ENCODE data around the gene DYNLT2. TPM values are rescaled to one million over a fixed set of nuclear protein-coding genes. Genes with fewer than 3 reads are reported as not detected.

Gene DYNLT2
- total RNA-seq, 3 donors from 2014 or later, result 1.9 to 2.6 (median 2.3) TPM

DNA sequence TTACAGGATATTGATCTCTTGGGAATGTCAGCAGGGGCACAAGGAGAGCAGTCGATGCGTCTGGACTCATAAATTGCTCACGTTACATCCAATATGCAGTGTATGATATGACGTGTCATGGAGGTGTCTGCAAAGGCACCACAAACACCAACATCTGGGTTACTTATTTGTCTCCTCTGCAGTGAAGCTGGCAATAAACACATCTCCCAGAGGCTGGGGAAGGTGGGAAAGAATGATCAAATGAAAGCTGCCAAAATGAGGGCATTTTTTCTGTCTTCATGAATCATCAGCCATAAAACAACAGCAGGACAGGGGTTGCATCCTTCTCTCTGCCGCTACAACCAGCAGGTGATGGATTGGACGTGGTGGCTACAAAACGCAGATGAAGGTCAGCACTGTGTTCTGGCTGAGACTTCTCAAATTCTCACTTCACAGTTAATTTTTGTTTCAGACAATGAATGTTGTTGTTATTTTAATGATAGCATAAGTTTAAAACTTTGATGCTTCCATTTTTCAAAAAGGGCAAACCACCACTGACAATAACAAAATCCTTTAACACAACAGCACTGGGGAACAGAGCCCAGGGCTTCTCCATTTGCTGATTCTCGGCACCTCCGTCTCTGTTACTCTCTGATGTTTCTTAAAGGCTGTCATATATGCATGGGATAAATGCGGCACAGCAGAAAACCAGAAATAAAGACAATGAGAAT lies 47.5 kb upstream of the DYNLT2 start:
- DNase-seq (ENCODE audit: low spot score in 2 of 2), result no peak
- intact Hi-C loops (cut with DNase I; ENCODE audit: low total_unique reads), result loop anchor here (5.0 kb wide), 1 partner anchor 1082 kb away; no protein-coding TSS in a partner anchor
- H3K4me1 ChIP-seq, result no peaks in the 10 kb centered on the region

DNA sequence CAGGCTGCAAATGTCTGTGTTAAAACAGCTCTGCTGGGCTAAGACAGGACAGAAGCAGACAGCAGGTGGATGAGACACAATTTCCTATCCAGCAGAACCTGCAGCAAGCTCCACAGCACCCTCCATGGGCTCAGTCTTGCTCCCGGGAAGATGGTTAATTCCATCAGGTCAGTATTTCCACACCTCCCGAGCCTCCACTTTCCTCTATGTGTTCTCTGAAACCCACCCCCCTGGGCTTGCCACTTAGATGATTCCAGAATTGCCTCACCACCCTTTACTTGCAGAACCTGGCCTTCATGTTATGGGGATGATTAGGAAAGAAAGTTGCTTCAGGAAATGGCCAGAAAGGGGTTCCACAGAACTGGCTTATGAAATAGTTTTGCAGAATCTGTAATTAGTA lies 43.8 kb upstream of the DYNLT2 start:
- H3K27me3 ChIP-seq, result no peaks in the 10 kb centered on the region
- peak in 1 of 2 donors; percentile 2 for DNase-seq (ENCODE audit: low spot score in 2 of 2)
- no peaks in the 10 kb centered on the region for H3K36me3 ChIP-seq
- TF ChIP-seq POLR2AphosphoS5 (IDR thresholded peaks at IDR 0.05), result no peak
- TF ChIP-seq, protein P1, sequence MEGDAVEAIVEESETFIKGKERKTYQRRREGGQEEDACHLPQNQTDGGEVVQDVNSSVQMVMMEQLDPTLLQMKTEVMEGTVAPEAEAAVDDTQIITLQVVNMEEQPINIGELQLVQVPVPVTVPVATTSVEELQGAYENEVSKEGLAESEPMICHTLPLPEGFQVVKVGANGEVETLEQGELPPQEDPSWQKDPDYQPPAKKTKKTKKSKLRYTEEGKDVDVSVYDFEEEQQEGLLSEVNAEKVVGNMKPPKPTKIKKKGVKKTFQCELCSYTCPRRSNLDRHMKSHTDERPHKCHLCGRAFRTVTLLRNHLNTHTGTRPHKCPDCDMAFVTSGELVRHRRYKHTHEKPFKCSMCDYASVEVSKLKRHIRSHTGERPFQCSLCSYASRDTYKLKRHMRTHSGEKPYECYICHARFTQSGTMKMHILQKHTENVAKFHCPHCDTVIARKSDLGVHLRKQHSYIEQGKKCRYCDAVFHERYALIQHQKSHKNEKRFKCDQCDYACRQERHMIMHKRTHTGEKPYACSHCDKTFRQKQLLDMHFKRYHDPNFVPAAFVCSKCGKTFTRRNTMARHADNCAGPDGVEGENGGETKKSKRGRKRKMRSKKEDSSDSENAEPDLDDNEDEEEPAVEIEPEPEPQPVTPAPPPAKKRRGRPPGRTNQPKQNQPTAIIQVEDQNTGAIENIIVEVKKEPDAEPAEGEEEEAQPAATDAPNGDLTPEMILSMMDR (IDR thresholded peaks at IDR 0.05), result no peak
- intact Hi-C loops (cut with DNase I; ENCODE audit: low total_unique reads), result loop anchor here (5.0 kb wide), 1 partner anchor 1078 kb away; no protein-coding TSS in a partner anchor
- no peak overlapping the region for H3K4me3 ChIP-seq
- H3K9me3 ChIP-seq, result no peaks in the 10 kb centered on the region
- no peak overlapping the region for H3K27ac ChIP-seq
- no peaks in the 10 kb centered on the region for H3K4me1 ChIP-seq

More for the DNA sequence above, 47.5 kb upstream of the DYNLT2 start:
- H3K36me3 ChIP-seq, result no peaks in the 10 kb centered on the region
- H3K9me3 ChIP-seq, result no peaks in the 10 kb centered on the region
- no peaks in the 10 kb centered on the region for H3K27me3 ChIP-seq
- no peak overlapping the region for H3K27ac ChIP-seq
- TF ChIP-seq POLR2AphosphoS5 (IDR thresholded peaks at IDR 0.05) (no peak), POLR2A (IDR thresholded peaks at IDR 0.05) (no peak)
- TF ChIP-seq, protein P1 (IDR thresholded peaks at IDR 0.05), result no peak
- no peak overlapping the region for H3K4me3 ChIP-seq

DNA sequence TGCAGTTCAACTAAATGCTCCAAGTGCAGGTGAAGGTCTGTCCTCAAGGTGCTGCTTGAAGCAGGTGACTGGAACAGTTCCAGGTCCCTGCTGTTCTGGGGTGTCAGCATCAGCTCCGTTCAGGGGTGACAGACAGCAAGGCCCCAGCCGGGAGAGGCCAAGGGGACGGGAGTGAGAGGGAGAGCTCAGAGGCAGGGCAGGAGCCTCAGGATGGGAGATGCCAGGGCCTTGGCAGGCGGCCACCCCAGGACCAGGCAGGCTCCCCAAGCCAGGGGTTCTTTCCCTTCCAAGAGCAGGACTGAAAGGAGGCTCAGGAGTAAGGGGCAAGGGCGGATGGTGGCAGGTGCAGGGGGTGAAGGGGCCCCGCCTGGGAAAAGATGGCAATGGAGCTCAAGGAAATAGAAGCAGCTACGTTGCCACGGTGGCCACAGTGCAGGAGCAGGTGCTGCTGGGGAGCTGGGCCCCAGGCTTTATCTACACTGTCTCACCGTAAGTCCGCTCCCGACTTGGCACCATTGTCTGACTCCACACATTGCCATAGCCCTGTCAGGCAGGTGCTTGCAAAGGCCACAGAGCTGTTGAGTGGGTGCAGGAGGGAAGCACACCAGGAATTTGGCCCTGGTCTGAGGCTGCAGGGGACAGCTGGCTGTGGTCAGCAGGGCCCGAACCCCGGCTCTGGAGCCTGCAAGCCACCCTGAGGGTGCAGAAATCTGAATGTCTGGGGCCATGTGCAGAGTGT lies 43.1 kb upstream of the DYNLT2 start:
- Histone ChIP-seq H3K36me3 (no peaks in the 10 kb centered on the region), H3K27me3 (no peaks in the 10 kb centered on the region), H3K27ac (no peak overlapping the region), H3K9me3 (no peaks in the 10 kb centered on the region), H3K4me1 (no peaks in the 10 kb centered on the region), H3K4me3 (no peak overlapping the region)
- intact Hi-C loops (cut with DNase I; ENCODE audit: low total_unique reads), result loop anchor here (5.0 kb wide), 1 partner anchor 1077 kb away; no protein-coding TSS in a partner anchor
- no peak for TF ChIP-seq POLR2A (IDR thresholded peaks at IDR 0.05)
- no peak for TF ChIP-seq POLR2AphosphoS5 (IDR thresholded peaks at IDR 0.05)
- TF ChIP-seq, protein P1 (IDR thresholded peaks at IDR 0.05), result no peak
- peak in 1 of 2 donors; percentile 12 for DNase-seq (ENCODE audit: low spot score in 2 of 2)

DNA sequence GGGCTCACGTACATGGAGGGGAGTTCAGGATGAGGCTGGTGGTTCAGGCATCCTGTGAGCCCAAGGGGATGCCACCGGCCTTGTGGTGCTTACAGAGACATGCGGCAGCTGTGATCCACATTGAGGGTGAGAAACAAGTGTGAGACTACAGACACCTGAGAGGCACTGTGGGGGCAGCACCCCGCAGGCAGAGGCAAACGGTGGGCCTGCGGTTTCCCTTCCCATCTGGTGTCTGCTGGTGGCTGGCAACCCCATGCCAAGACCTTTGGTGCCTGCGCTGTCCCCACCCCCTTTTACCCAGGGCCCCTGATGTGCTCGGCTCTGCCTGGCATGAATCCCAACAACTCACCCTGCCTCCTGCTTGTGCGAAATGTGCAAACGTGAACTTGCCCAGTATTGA lies 42.0 kb upstream of the DYNLT2 start:
- no peaks in the 10 kb centered on the region for H3K36me3 ChIP-seq
- no peaks in the 10 kb centered on the region for H3K9me3 ChIP-seq
- H3K4me3 ChIP-seq, result no peak overlapping the region
- intact Hi-C loops (cut with DNase I; ENCODE audit: low total_unique reads), result no loop called here
- no peak overlapping the region for H3K27ac ChIP-seq
- no peaks in the 10 kb centered on the region for H3K4me1 ChIP-seq
- H3K27me3 ChIP-seq, result no peaks in the 10 kb centered on the region
- DNase-seq (ENCODE audit: low spot score in 2 of 2), result no peak
- TF ChIP-seq POLR2A (IDR thresholded peaks at IDR 0.05), result no peak
- TF ChIP-seq, protein P1 (IDR thresholded peaks at IDR 0.05), result no peak
- no peak for TF ChIP-seq POLR2AphosphoS5 (IDR thresholded peaks at IDR 0.05)
